Measurements from ENCODE around the gene PHF13.
A peak's percentile ranks its signal among the peaks of the same experiment; 100 is the strongest.

The PHF13 gene

GRCh38 chr1:6646499-6647148 is 33.1 kb downstream of the PHF13 start:
- CTCF ChIA-PET, result interaction anchor here (0.6 to 8.3 kb wide), 35 partner anchors 10 to 284 kb away, joined by 3 to 120 read pairs (median 4); partner anchors contain the start of genes NOL9, PLEKHG5 and TAS1R1

GRCh38 chr1:6648556-6648955 is 35.0 kb downstream of the PHF13 start:
- POLR2A ChIA-PET, result interaction anchor here (0.6 kb wide), 1 partner anchor 11 kb away, joined by 3 read pairs; no protein-coding TSS in a partner anchor
- CTCF ChIA-PET, result interaction anchor here (0.8 to 8.3 kb wide), 8 partner anchors 8 to 194 kb away, joined by 3 to 120 read pairs (median 12); partner anchors contain the start of genes NOL9, PLEKHG5 and TAS1R1

More at GRCh38 chr1:6646499-6647148, 33.1 kb downstream of the PHF13 start:
- DNase-seq (ENCODE audit: low read depth, low spot score), result peak; percentile 4
- TF ChIP-seq CTCF (IDR thresholded peaks at IDR 0.05; ENCODE audit: insufficient read depth, low read length, missing control alignments), result peak; percentile 50
- H3K4me3 ChIP-seq (ENCODE audit: low read depth, low read length), result no peak overlapping the region
- POLR2A ChIA-PET, result interaction anchor here (0.6 kb wide), 1 partner anchor 48 kb away, joined by 3 read pairs; no protein-coding TSS in a partner anchor

GRCh38 chr1:6651909-6652308 is 38.4 kb downstream of the PHF13 start:
- CTCF ChIA-PET, result interaction anchor here (1.0 to 2.2 kb wide), 5 partner anchors 9 to 162 kb away, joined by 3 to 9 read pairs (median 5); no protein-coding TSS in a partner anchor
- no peak for DNase-seq (ENCODE audit: low read depth, low spot score)
- no peak for TF ChIP-seq CTCF (IDR thresholded peaks at IDR 0.05; ENCODE audit: insufficient read depth, low read length, missing control alignments)
- POLR2A ChIA-PET, result no interaction called here
- H3K4me3 ChIP-seq (ENCODE audit: low read depth, low read length), result no peak overlapping the region

More at GRCh38 chr1:6648556-6648955, 35.0 kb downstream of the PHF13 start:
- H3K4me3 ChIP-seq (ENCODE audit: low read depth, low read length), result no peak overlapping the region
- no peak for TF ChIP-seq CTCF (IDR thresholded peaks at IDR 0.05; ENCODE audit: insufficient read depth, low read length, missing control alignments)
- no peak for DNase-seq (ENCODE audit: low read depth, low spot score)

- DNase-seq (ENCODE audit: low read depth, low spot score), result no peak
- H3K4me3 ChIP-seq (ENCODE audit: low read depth, low read length), result no peak overlapping the region
- no peak for TF ChIP-seq CTCF (IDR thresholded peaks at IDR 0.05; ENCODE audit: insufficient read depth, low read length, missing control alignments)
- ChIA-PET POLR2A (no interaction called here), CTCF (interaction anchor here (1.0 to 2.2 kb wide), 3 partner anchors 10 to 65 kb away, joined by 3 to 7 read pairs (median 3); no protein-coding TSS in a partner anchor)
Observed at GRCh38 chr1:6652986-6653385, 39.5 kb downstream of the PHF13 start.

GRCh38 chr1:6653436-6654290 is 40.1 kb downstream of the PHF13 start:
- ChIA-PET POLR2A (no interaction called here), CTCF (interaction anchor here (0.8 to 5.4 kb wide), 8 partner anchors 7 to 215 kb away, joined by 3 to 49 read pairs (median 6); partner anchors contain the start of genes NOL9, PLEKHG5 and TAS1R1)
- H3K4me3 ChIP-seq (ENCODE audit: low read depth, low read length), result no peak overlapping the region
- TF ChIP-seq CTCF (IDR thresholded peaks at IDR 0.05; ENCODE audit: insufficient read depth, low read length, missing control alignments), result no peak
- DNase-seq (ENCODE audit: low read depth, low spot score), result no peak
